ENCODE results near the gene KCNT2. TPM values are rescaled to one million over a fixed set of nuclear protein-coding genes. Genes with fewer than 3 reads are reported as not detected.
"Not testable (repeated sequence)": the region's sequence is repeated elsewhere in the genome, so short reads cannot be mapped to it uniquely, and the experiment has no call there.

KCNT2 gene
- polyA plus RNA-seq, 1 donor from 2014 or later = 21.4 TPM

- no peaks in the 10 kb centered on the region for H3K79me2 ChIP-seq (replicated peaks; ENCODE audit: insufficient read depth, low read length)
- no peak overlapping the region for H3K4me2 ChIP-seq (ENCODE audit: low read length)
- no peak overlapping the region for H3K27ac ChIP-seq (ENCODE audit: low read length)
- H3K4me3 ChIP-seq (ENCODE audit: low read length) = no peak overlapping the region
- no peak for TF ChIP-seq TAF1 (IDR thresholded peaks at IDR 0.05; ENCODE audit: low read depth)
- no peak for TF ChIP-seq RAD21 (conservative IDR thresholded peaks at IDR 0.05)
- TF ChIP-seq EP300 (conservative IDR thresholded peaks at IDR 0.05; ENCODE audit: poor library complexity, severe bottlenecking) = no peak
- TF ChIP-seq MXI1 (conservative IDR thresholded peaks at IDR 0.05; ENCODE audit: poor library complexity, severe bottlenecking) = no peak
- TF ChIP-seq CTCF (IDR thresholded peaks at IDR 0.05; ENCODE audit: poor library complexity, severe bottlenecking) = no peak
- no peak for TF ChIP-seq SMC3 (conservative IDR thresholded peaks at IDR 0.05; ENCODE audit: poor library complexity)
- no peak for TF ChIP-seq EZH2 (IDR thresholded peaks at IDR 0.05; ENCODE audit: borderline replicate concordance, insufficient read depth, low read length, poor library complexity, severe bottlenecking)
- no peak for TF ChIP-seq REST (IDR thresholded peaks at IDR 0.05; ENCODE audit: borderline replicate concordance)
- TF ChIP-seq POLR2AphosphoS5 (IDR thresholded peaks at IDR 0.05) = no peak
- H3K36me3 ChIP-seq (ENCODE audit: insufficient read depth, low read length) = no peaks in the 10 kb centered on the region
- H3F3A ChIP-seq (ENCODE audit: insufficient read depth, low read length, poor library complexity, severe bottlenecking) = no peaks in the 10 kb centered on the region
- H3K9me3 ChIP-seq (ENCODE audit: low read length) = no peaks in the 10 kb centered on the region
- H4K20me1 ChIP-seq (ENCODE audit: insufficient read depth) = no peaks in the 10 kb centered on the region
- H3K9me2 ChIP-seq (ENCODE audit: insufficient read depth, low read length) = no peaks in the 10 kb centered on the region
- no peaks in the 10 kb centered on the region for H3K27me3 ChIP-seq (ENCODE audit: insufficient read depth, low read depth, low read length)
- H3K9ac ChIP-seq (ENCODE audit: low read length) = no peak overlapping the region
- no peak overlapping the region for H2AFZ ChIP-seq (ENCODE audit: low read depth, low read length)
Measured at GRCh38 chr1:196640976-196641375, 32.7 kb upstream of the KCNT2 start.

GRCh38 chr1:196639291-196639690 is 31.1 kb upstream of the KCNT2 start:
- H3K4me2 ChIP-seq (ENCODE audit: low read length); H3K9ac ChIP-seq (ENCODE audit: low read length); H3K9me3 ChIP-seq (ENCODE audit: low read length); H3K27me3 ChIP-seq (ENCODE audit: insufficient read depth, low read depth, low read length); H3K4me3 ChIP-seq (ENCODE audit: low read length); H3K79me2 ChIP-seq (replicated peaks; ENCODE audit: insufficient read depth, low read length); H3F3A ChIP-seq (ENCODE audit: insufficient read depth, low read length, poor library complexity, severe bottlenecking); H2AFZ ChIP-seq (ENCODE audit: low read depth, low read length); H4K20me1 ChIP-seq (ENCODE audit: insufficient read depth); H3K9me2 ChIP-seq (ENCODE audit: insufficient read depth, low read length); H3K36me3 ChIP-seq (ENCODE audit: insufficient read depth, low read length); H3K27ac ChIP-seq (ENCODE audit: low read length): not testable (repeated sequence)

- H3K27ac ChIP-seq (ENCODE audit: low read length) = no peak overlapping the region
- no peaks in the 10 kb centered on the region for H3K9me3 ChIP-seq (ENCODE audit: low read length)
- H3K36me3 ChIP-seq (ENCODE audit: insufficient read depth, low read length) = no peaks in the 10 kb centered on the region
- H3K4me2 ChIP-seq (ENCODE audit: low read length) = no peak overlapping the region
- H2AFZ ChIP-seq (ENCODE audit: low read depth, low read length) = no peak overlapping the region
- no peaks in the 10 kb centered on the region for H4K20me1 ChIP-seq (ENCODE audit: insufficient read depth)
- H3K79me2 ChIP-seq (replicated peaks; ENCODE audit: insufficient read depth, low read length) = no peaks in the 10 kb centered on the region
- no peaks in the 10 kb centered on the region for H3K27me3 ChIP-seq (ENCODE audit: insufficient read depth, low read depth, low read length)
- no peak overlapping the region for H3K4me3 ChIP-seq (ENCODE audit: low read length)
- no peaks in the 10 kb centered on the region for H3F3A ChIP-seq (ENCODE audit: insufficient read depth, low read length, poor library complexity, severe bottlenecking)
- H3K9ac ChIP-seq (ENCODE audit: low read length) = no peak overlapping the region
- no peaks in the 10 kb centered on the region for H3K9me2 ChIP-seq (ENCODE audit: insufficient read depth, low read length)
- TF ChIP-seq MXI1 (conservative IDR thresholded peaks at IDR 0.05; ENCODE audit: poor library complexity, severe bottlenecking) = no peak
- TF ChIP-seq EZH2 (IDR thresholded peaks at IDR 0.05; ENCODE audit: borderline replicate concordance, insufficient read depth, low read length, poor library complexity, severe bottlenecking) = no peak
- TF ChIP-seq EP300 (conservative IDR thresholded peaks at IDR 0.05; ENCODE audit: poor library complexity, severe bottlenecking) = no peak
- TF ChIP-seq REST (IDR thresholded peaks at IDR 0.05; ENCODE audit: borderline replicate concordance) = no peak
- no peak for TF ChIP-seq RAD21 (conservative IDR thresholded peaks at IDR 0.05)
- TF ChIP-seq TAF1 (IDR thresholded peaks at IDR 0.05; ENCODE audit: low read depth) = no peak
Measured at GRCh38 chr1:196638466-196638865, 30.2 kb upstream of the KCNT2 start.

Data from neural cell (in vitro differentiated cells).